Measurements from ENCODE around the gene PER1. TPM values are rescaled to one million over a fixed set of nuclear protein-coding genes. Genes with fewer than 3 reads are reported as not detected.

Gene PER1
- total and polyA plus RNA-seq, 9 of the 15 experiments (the other 6 are each of a cell fraction or from before 2014, with no cell fraction given), result 0.13 to 26.0 (median 3.4) TPM

DNA sequence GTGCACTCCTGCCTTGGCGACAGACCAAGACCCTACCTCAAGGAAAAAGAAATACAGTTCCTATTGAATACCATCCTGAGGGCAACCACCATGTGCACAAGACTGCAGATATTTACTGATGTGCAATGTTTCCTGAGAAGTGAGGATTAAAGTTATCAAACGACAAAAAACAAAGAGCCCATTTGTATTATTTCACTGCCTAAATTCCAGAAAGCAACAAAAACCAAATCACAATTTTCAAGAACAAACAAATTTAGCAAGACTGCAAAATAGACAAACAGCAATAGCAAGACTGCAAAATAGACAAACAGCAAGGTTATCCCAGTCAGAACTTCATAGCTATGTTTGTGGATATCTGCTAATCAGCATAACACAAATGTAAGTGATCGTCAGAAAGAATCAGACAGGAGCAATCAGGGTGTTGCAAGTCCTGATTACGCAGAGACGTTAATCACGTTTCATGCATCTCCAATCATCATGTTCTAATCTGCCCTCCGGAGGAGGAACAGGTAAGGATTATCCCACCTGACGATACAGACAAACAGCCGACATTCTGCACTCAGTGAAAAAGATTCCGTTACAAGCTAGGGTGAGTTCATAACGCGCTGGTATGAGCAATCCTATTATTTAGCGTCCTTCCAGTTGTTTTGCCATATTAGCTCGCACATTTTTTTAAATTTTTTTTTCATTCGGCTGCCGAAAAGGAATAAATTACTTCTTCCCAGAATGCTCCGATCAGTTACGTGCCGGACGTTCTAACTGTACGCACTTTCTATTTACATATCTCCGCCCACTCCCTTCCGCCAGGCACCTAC, 21.1 kb upstream of the PER1 start (continued):
- TF ChIP-seq, protein P1, sequence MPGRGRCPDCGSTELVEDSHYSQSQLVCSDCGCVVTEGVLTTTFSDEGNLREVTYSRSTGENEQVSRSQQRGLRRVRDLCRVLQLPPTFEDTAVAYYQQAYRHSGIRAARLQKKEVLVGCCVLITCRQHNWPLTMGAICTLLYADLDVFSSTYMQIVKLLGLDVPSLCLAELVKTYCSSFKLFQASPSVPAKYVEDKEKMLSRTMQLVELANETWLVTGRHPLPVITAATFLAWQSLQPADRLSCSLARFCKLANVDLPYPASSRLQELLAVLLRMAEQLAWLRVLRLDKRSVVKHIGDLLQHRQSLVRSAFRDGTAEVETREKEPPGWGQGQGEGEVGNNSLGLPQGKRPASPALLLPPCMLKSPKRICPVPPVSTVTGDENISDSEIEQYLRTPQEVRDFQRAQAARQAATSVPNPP (IDR thresholded peaks at IDR 0.05; ENCODE audit: borderline replicate concordance, insufficient read depth, insufficient read length), result no peak
- TF ChIP-seq ZBTB1 (CRISPR knock-in tag; IDR thresholded peaks at IDR 0.05; ENCODE audit: borderline replicate concordance, low read depth), result no peak
- TF ChIP-seq BCOR (IDR thresholded peaks at IDR 0.05), result peak; percentile 92
- peak; percentile 83; the same call in 1 of the 2 replicates for TF ChIP-seq ZNF444 (CRISPR knock-in tag; IDR thresholded peaks at IDR 0.05)
- TF ChIP-seq KDM4B (IDR thresholded peaks at IDR 0.05; ENCODE audit: borderline replicate concordance in 2 of 2, low read depth in 1 of 2), result peak in 1 of 2 experiments; percentile 100; a peak in 2 of 4 replicates
- TF ChIP-seq, protein P2, sequence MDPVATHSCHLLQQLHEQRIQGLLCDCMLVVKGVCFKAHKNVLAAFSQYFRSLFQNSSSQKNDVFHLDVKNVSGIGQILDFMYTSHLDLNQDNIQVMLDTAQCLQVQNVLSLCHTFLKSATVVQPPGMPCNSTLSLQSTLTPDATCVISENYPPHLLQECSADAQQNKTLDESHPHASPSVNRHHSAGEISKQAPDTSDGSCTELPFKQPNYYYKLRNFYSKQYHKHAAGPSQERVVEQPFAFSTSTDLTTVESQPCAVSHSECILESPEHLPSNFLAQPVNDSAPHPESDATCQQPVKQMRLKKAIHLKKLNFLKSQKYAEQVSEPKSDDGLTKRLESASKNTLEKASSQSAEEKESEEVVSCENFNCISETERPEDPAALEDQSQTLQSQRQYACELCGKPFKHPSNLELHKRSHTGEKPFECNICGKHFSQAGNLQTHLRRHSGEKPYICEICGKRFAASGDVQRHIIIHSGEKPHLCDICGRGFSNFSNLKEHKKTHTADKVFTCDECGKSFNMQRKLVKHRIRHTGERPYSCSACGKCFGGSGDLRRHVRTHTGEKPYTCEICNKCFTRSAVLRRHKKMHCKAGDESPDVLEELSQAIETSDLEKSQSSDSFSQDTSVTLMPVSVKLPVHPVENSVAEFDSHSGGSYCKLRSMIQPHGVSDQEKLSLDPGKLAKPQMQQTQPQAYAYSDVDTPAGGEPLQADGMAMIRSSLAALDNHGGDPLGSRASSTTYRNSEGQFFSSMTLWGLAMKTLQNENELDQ (CRISPR knock-in tag; IDR thresholded peaks at IDR 0.05; ENCODE audit: borderline replicate concordance), result no peak
- peak; percentile 98 for TF ChIP-seq NCOR1 (IDR thresholded peaks at IDR 0.05)
- TF ChIP-seq, protein P3, sequence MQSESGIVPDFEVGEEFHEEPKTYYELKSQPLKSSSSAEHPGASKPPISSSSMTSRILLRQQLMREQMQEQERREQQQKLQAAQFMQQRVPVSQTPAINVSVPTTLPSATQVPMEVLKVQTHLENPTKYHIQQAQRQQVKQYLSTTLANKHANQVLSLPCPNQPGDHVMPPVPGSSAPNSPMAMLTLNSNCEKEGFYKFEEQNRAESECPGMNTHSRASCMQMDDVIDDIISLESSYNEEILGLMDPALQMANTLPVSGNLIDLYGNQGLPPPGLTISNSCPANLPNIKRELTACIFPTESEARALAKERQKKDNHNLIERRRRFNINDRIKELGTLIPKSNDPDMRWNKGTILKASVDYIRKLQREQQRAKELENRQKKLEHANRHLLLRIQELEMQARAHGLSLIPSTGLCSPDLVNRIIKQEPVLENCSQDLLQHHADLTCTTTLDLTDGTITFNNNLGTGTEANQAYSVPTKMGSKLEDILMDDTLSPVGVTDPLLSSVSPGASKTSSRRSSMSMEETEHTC (IDR thresholded peaks at IDR 0.05), result no peak
- peak; percentile 95 for TF ChIP-seq ZFPM2 (CRISPR knock-in tag; IDR thresholded peaks at IDR 0.05)
- TF ChIP-seq U2AF2 (optimal IDR thresholded peaks at IDR 0.05; ENCODE audit: low read depth, low read length), result no peak
- peak; percentile 32; the same call in 1 of the 2 replicates for TF ChIP-seq CC2D1A (IDR thresholded peaks at IDR 0.05)
- TF ChIP-seq HCFC1 (IDR thresholded peaks at IDR 0.05; ENCODE audit: low read depth, low read length), result peak; percentile 65
- TF ChIP-seq ZFX (CRISPR knock-in tag; IDR thresholded peaks at IDR 0.05), result peak; percentile 26; the same call in 1 of the 2 replicates
- peak; percentile 79 for TF ChIP-seq ATF7 (IDR thresholded peaks at IDR 0.05)
- TF ChIP-seq, protein P4, sequence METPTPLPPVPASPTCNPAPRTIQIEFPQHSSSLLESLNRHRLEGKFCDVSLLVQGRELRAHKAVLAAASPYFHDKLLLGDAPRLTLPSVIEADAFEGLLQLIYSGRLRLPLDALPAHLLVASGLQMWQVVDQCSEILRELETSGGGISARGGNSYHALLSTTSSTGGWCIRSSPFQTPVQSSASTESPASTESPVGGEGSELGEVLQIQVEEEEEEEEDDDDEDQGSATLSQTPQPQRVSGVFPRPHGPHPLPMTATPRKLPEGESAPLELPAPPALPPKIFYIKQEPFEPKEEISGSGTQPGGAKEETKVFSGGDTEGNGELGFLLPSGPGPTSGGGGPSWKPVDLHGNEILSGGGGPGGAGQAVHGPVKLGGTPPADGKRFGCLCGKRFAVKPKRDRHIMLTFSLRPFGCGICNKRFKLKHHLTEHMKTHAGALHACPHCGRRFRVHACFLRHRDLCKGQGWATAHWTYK (CRISPR knock-in tag; IDR thresholded peaks at IDR 0.05), result peak; percentile 97
- TF ChIP-seq TBP (optimal IDR thresholded peaks at IDR 0.05; ENCODE audit: low read depth, low read length), result no peak
- TF ChIP-seq, protein P5, sequence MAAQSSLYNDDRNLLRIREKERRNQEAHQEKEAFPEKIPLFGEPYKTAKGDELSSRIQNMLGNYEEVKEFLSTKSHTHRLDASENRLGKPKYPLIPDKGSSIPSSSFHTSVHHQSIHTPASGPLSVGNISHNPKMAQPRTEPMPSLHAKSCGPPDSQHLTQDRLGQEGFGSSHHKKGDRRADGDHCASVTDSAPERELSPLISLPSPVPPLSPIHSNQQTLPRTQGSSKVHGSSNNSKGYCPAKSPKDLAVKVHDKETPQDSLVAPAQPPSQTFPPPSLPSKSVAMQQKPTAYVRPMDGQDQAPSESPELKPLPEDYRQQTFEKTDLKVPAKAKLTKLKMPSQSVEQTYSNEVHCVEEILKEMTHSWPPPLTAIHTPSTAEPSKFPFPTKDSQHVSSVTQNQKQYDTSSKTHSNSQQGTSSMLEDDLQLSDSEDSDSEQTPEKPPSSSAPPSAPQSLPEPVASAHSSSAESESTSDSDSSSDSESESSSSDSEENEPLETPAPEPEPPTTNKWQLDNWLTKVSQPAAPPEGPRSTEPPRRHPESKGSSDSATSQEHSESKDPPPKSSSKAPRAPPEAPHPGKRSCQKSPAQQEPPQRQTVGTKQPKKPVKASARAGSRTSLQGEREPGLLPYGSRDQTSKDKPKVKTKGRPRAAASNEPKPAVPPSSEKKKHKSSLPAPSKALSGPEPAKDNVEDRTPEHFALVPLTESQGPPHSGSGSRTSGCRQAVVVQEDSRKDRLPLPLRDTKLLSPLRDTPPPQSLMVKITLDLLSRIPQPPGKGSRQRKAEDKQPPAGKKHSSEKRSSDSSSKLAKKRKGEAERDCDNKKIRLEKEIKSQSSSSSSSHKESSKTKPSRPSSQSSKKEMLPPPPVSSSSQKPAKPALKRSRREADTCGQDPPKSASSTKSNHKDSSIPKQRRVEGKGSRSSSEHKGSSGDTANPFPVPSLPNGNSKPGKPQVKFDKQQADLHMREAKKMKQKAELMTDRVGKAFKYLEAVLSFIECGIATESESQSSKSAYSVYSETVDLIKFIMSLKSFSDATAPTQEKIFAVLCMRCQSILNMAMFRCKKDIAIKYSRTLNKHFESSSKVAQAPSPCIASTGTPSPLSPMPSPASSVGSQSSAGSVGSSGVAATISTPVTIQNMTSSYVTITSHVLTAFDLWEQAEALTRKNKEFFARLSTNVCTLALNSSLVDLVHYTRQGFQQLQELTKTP (IDR thresholded peaks at IDR 0.05; ENCODE audit: low read depth in 1 of 2, partially characterized antibody in 2 of 2), result peak; percentile 88 to 98

Measured in K562 (cell line).